NCI-H69 (cell line): ENCODE results near the gene TXN.

ENCODE experiments used
- DNase-seq: peaks from one replicate; lab custom pipeline; 2025; lab: John Stamatoyannopoulos, UW

The TXN gene

GRCh38 chr9:110256380-110257096, at the start of gene TXN:
Gene TXN (minus strand): TSS chr9:110256507. CDS start chr9:110256435, 72 bp downstream.
- DNase-seq = peak; percentile 93

DNA sequence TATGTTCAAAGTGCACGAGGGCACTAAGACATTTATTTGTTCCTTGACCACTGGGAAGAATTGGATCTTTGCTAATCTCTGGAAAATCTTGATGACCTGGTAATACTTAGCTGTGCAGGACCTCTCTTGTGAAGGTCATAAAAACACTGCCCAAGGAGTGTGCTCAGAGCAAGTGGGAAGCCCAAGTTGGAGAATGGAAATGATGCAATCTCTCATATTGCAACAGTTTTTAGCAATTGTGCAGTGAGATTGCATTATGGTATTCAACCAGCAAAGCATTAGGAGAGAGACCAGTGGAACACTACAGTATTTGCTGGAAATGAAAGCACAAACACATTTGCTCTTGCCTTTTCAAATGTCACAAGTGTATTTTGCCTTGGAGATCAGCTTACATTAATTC, 46.8 kb upstream of the TXN start:
- no peak for DNase-seq

- no peak for DNase-seq
Measured at GRCh38 chr9:110298043-110298605, 41.8 kb upstream of the TXN start.

GRCh38 chr9:110293248-110293647, 36.9 kb upstream of the TXN start:
- DNase-seq = no peak

DNA sequence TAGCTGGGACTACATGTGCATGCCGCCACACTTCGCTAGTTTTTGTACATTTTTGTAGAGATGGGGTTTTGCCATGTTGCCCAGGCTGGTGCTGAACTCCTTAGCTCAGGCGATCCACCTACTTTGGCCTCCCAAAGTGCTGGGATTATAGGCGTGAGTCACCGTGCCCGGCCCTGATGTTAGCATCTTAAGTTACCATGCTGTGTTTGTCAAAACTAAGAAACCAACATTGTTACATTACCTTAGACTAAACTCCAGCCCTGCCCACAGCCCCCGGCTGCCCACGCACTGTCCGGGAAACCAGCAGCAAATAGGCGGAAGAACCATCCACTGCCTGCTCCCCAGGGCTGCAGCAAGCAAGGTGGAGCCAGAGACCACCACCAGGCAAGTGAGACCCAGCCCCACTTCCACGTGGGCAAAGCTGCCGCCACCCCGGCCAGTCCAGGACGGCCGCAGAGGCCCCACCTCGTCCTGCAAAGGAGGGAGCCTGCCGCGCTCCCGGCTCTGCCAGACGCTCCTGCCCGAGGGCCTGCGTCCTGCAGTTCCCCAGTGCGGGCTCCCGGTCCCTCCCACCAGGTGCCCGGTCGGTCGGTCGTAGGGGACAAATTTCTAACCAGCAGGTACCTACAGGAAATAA, 35.7 kb upstream of the TXN start:
- DNase-seq = no peak

- no peak for DNase-seq
Measured at GRCh38 chr9:110290001-110290400, 33.7 kb upstream of the TXN start.

DNA sequence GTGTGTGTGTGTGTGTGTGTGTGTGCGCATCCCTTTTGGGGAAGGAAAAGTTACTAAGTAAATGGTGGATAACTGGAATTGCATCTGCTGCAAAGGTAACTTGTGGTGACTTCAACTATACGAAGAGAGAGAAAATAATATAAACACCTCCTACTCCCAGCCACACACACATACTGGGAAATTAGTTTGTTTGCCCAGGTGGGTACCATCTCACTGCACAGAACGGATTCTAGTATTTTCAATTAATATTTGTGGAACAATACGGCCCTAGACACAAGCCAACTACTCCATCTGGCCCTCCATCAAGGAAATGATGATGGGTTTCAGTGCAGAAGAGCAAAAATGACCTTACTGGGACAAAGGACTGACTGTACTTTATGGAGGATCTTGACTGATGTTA, 32.2 kb upstream of the TXN start:
- DNase-seq = no peak

GRCh38 chr9:110287289-110287680, 31.0 kb upstream of the TXN start:
- no peak for DNase-seq

- no peak for DNase-seq
Measured at GRCh38 chr9:110284211-110284844, 28.0 kb upstream of the TXN start.

GRCh38 chr9:110283751-110284150, 27.4 kb upstream of the TXN start:
- peak; percentile 35 for DNase-seq

GRCh38 chr9:110282739-110283081, 26.4 kb upstream of the TXN start:
- DNase-seq = no peak

DNA sequence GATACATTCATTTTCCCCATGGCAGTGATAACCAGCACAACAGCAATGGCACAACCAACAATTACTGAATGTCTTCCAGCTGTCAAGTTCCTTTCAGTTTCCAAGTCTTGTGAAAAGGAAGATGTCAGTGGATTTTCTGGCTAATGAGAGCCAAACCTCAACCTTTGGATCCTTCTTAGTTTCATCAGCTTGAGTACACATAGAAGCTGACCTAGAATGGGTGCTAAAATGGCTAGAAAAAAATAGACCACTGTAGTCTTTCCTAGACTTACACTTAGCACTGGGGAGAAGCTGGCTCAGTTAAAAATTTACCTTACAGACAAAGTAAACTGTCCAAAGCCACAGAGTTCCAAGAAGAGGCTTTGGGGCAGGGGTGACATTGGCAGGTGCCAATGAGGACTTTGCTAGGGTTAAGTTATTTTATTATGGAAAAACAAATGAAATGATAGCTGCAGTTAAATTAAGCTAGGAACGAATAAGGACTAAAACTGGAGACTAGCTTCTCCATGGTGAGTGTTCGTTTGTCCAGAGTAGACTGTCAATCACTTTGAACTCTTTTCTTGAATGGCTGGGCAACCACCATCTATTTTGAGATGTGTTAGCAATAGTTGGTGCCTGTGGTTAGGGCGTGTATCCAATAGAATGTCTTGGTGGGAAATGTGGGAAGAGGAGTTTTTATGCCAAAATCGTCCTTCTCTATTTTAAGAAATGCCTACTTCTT, 25.9 kb upstream of the TXN start:
- no peak for DNase-seq

DNA sequence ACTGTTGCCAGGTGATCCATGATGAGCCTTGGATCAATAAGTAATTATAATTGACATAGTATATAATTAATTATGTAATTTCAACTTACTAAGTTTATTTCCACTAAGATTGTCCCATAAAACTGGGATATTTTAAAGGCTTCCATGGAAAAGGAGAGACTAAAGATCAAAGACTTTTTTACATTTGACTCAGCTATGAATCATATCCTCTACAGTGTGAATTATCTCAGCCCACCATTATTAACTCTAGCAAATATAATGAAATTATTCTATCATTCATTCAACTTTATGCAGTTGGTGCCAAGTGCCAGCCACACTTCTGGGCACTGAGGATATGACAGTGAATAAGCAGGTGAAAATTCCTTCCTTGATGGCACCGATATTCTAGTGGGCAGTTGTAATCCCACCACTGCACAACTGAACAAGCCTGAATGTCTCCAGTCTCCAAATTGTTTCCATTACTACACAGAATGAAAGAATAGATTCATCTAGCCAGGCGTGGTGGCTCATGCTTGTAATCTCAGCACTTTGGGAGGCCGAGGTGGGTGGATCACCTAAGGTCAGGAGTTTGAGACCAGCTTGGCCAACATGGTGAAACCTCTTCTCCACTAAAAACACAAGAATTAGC, 21.9 kb upstream of the TXN start:
- DNase-seq = no peak

DNA sequence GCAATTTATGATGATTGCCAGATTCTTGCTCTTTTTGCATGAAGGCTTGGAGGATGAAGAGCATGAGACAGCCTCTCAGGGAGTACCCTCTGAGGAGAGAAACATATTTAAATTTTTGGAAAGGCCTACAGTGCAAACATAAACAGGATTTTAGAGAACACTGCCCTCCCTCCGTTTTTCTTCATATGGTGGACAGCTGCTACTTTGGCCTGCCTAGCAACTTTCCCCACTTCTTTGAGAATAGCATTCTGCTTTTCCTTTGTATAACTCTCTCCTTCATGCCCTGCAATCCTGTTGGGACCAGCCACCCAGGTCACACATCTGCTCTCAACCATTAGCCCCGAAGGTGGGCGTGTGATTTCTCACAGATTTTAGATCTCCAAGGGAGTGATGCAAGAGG, 20.5 kb upstream of the TXN start:
- no peak for DNase-seq

DNA sequence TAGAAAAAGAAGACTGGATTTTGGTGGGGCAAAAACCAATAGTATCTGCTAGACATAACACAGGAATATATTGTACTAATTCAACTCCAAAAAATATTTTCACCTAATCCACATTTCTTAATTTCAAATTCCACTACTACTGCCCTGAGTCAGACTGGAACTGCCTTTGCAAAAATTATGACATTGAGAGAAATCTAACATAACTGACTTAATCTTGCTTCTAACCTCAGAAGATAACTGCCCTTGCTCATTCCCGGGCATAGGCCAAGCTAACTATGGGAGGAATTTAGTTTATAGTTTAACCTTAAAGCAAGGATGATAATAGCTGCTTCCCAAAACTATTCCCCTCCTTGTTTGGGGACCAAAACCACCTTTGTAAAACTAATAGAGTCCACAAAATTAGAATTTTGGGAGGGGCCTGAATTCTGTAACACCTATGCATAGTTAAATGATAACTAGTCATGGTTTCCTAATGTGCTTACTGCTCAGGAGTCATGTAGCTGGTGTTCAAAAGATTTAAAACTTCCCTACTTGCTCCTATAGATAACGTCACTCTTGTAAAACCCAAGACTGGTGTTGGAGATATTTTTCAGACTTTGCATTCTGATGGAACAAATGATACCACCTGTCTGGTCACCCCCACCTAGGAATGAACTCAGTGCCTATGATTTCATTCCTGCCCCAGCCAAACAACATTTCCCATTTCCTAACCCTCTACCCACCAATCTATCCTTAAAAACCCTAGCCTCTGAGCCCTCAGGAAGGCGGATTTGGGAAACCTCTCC, 14.1 kb upstream of the TXN start:
- no peak for DNase-seq

DNA sequence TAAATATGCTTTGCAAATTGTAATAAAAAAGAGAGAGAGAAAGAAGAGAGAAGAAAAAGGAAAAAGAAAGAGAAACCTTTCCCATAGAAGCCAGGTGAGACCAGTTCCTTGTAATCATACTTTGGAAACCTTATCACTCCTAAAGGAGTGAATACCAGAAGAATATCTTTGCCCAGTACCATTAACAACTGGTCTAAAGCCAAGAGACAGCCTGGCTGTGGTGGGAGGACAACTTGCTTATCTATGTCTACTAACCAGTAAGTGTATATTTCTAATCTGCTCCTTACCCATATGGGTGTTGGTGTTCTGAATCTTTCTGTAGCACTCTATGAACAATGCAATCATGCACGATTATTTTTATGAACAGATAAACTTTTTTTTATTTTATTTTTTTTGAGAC, 10.5 kb upstream of the TXN start:
- no peak for DNase-seq

DNA sequence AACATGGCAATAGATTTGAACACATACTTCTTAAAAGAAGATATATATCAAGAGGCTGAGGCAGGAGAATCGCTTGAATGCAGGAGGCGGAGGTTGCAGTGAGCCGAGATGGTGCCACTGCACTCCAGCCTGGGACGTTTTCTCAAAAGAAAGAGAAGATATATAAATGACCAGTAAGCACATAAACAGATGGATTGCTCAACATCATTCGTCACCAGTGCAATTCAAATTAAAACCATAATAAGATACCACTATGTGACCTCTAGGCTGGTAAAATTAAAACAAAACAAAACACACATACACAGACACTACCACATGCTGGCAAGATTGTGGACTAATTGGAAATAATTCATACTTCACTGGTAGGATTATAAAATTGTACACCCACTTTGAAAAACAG, 5.3 kb upstream of the TXN start:
- DNase-seq = no peak

DNA sequence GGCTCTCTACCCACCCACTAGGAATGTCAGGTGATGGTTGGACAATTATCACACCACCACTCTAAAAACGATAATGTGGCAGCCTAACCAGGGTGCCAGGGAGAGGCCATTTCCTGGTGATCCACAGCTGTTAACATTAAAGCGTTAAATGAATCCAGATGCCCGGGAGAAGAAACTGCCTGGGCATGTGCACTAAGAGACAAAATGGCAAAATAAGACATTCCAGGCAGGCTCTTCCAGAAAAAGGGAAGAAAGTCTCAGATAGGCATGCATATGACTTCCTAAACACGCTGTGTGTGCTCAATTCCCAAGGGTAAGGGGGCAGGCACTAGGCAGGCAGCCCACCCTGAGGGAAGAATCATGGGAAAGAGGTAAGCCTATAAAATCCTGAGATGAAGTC, 4.6 kb upstream of the TXN start:
- DNase-seq = peak; percentile 51

DNA sequence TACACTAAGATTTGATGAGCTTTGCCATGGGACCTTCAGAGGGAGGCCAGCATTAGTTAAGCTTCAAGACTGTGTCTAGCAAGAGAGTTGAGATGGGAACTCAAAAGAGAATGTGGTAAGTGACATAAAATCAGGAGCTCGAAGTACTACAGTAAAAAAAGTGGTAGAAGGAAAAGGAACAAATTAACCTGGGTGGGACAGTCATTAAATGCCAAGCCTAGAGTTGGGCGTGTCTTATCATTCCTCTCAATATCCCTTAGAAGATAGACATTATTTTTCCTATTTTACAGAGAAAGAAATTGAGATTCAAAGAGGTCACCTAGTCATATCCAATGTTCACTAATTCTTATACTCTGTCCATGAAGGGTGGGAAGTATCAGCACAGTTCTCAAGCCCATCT, 3.3 kb upstream of the TXN start:
- DNase-seq = no peak

- DNase-seq = no peak
Measured at GRCh38 chr9:110258690-110259091, 2.4 kb upstream of the TXN start.

- DNase-seq = no peak
Measured at GRCh38 chr9:110257956-110258355, 1.6 kb upstream of the TXN start.
